Measurements from ENCODE around the gene RPLP1. TPM values are rescaled to one million over a fixed set of nuclear protein-coding genes. Genes with fewer than 3 reads are reported as not detected.

RPLP1 gene
- total and polyA plus RNA-seq, 9 of the 15 experiments (the other 6 are each of a cell fraction or from before 2014, with no cell fraction given): 76.3 to 3,053 (median 847) TPM

GRCh38 chr15:69467636-69468035 lies 15.0 kb downstream of the RPLP1 start:
- H3K36me3 ChIP-seq (ENCODE audit: control insufficient read depth, insufficient read depth, low read length): no peaks in the 10 kb centered on the region
- peak overlapping the region; percentile 73 for H2AFZ ChIP-seq (ENCODE audit: low read depth, low read length)
- no peak overlapping the region for H3K4me3 ChIP-seq
- no peaks in the 10 kb centered on the region for H3K9me1 ChIP-seq (ENCODE audit: control insufficient read depth, insufficient read depth, low read length)
- no peak for FAIRE-seq
- no peak overlapping the region for H3K9ac ChIP-seq (ENCODE audit: insufficient read depth in 1 of 2, low read depth in 2 of 2, low read length in 2 of 2)
- peaks cover 0 to 9% of the 10 kb centered on the region in 2 experiments; a peak in 2 of 5 replicates for H3K27me3 ChIP-seq (ENCODE audit: control insufficient read depth in 2 of 2, insufficient read depth in 2 of 2, low read length in 2 of 2)
- H4K20me1 ChIP-seq (replicated peaks; ENCODE audit: control insufficient read depth, insufficient read depth, low read length): peaks cover 3% of the 10 kb centered on the region; the same call in 1 of the 2 replicates
- TF ChIP-seq YBX1 (IDR thresholded peaks at IDR 0.05) (no peak), RCOR1 (IDR thresholded peaks at IDR 0.05; ENCODE audit: borderline replicate concordance in 1 of 2, low read depth in 2 of 2, low read length in 2 of 2) (no peak), ZNF124 (CRISPR knock-in tag; IDR thresholded peaks at IDR 0.05) (no peak), ETV5 (CRISPR knock-in tag; IDR thresholded peaks at IDR 0.05; ENCODE audit: low read depth) (no peak), TCFL5 (CRISPR knock-in tag; conservative IDR thresholded peaks at IDR 0.05) (no peak), DEAF1 (CRISPR knock-in tag; IDR thresholded peaks at IDR 0.05) (no peak), ZNF134 (CRISPR knock-in tag; conservative IDR thresholded peaks at IDR 0.05) (no peak), ZNF655 (CRISPR knock-in tag; IDR thresholded peaks at IDR 0.05) (no peak), NR2F6 (CRISPR knock-in tag; IDR thresholded peaks at IDR 0.05) (no peak), ZNF324 (CRISPR knock-in tag; IDR thresholded peaks at IDR 0.05) (no peak)
- TF ChIP-seq, protein P1, sequence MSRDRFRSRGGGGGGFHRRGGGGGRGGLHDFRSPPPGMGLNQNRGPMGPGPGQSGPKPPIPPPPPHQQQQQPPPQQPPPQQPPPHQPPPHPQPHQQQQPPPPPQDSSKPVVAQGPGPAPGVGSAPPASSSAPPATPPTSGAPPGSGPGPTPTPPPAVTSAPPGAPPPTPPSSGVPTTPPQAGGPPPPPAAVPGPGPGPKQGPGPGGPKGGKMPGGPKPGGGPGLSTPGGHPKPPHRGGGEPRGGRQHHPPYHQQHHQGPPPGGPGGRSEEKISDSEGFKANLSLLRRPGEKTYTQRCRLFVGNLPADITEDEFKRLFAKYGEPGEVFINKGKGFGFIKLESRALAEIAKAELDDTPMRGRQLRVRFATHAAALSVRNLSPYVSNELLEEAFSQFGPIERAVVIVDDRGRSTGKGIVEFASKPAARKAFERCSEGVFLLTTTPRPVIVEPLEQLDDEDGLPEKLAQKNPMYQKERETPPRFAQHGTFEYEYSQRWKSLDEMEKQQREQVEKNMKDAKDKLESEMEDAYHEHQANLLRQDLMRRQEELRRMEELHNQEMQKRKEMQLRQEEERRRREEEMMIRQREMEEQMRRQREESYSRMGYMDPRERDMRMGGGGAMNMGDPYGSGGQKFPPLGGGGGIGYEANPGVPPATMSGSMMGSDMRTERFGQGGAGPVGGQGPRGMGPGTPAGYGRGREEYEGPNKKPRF (IDR thresholded peaks at IDR 0.05; ENCODE audit: low read depth, low read length): no peak
- intact Hi-C loops (cut with micrococcal nuclease) (loop anchor here (5.0 to 10.0 kb wide), 2 partner anchors 303 to 410 kb away; partner anchors contain the start of gene GLCE), in situ Hi-C loops (cut with MboI) (no loop called here)
- BruUV-seq (replicated peaks): no TSS peak
- CTCF ChIA-PET (ENCODE audit: low intra/inter-chr PET ratio): no interaction called here
- H3K27ac ChIP-seq (ENCODE audit: extremely low read depth, low read depth, low read length): no peak overlapping the region
- H3K4me2 ChIP-seq (ENCODE audit: insufficient read depth, low read length): no peak overlapping the region
- no peaks in the 10 kb centered on the region for H3K79me2 ChIP-seq (ENCODE audit: control insufficient read depth, insufficient read depth, low read length)
- POLR2A ChIA-PET: interaction anchor here (0.7 kb wide), 1 partner anchor 455 kb away, joined by 4 read pairs; no protein-coding TSS in a partner anchor
- DNase-seq (ENCODE audit: extremely low read depth in 1 of 4, low spot score in 3 of 4): no peak
- ATAC-seq: no peak
- H3K9me3 ChIP-seq (replicated peaks; ENCODE audit: control insufficient read depth, insufficient read depth, low read depth, low read length): no peaks in the 10 kb centered on the region
- peaks cover 26 to 33% of the 10 kb centered on the region in 2 experiments; a peak in 4 of 5 replicates for H3K4me1 ChIP-seq (replicated peaks in 1 of 2; ENCODE audit: control insufficient read depth in 2 of 2, insufficient read depth in 2 of 2, low read length in 2 of 2)
- 61% methylated on average over 11 of the region's 11 CpGs for WGBS (ENCODE audit: insufficient coverage, low coverage, missing lambda C conversion rate)

Measured in K562 (cell line).